Measurements from ENCODE around the gene GRIK5.
"Not testable (repeated sequence)": the region's sequence is repeated elsewhere in the genome, so short reads cannot be mapped to it uniquely, and the experiment has no call there.

Gene GRIK5

GRCh38 chr19:42051166-42052115, 18.6 kb downstream of the GRIK5 start:
- Histone ChIP-seq H3K36me3 (ENCODE audit: insufficient read depth, insufficient read length, low read length) (peaks cover 37% of the 10 kb centered on the region), H3K27me3 (ENCODE audit: insufficient read depth, insufficient read length) (no peaks in the 10 kb centered on the region), H3K4me1 (ENCODE audit: insufficient read depth, insufficient read length) (peaks cover 3% of the 10 kb centered on the region), H3K9ac (ENCODE audit: insufficient read length, low read depth) (no peak overlapping the region), H3K4me3 (ENCODE audit: insufficient read length, low read depth) (no peak overlapping the region), H3K9me3 (ENCODE audit: insufficient read depth, low read length) (no peaks in the 10 kb centered on the region)
- TF ChIP-seq YY1 (IDR thresholded peaks at IDR 0.05; ENCODE audit: insufficient read depth, insufficient read length), result no peak
- TF ChIP-seq SUZ12 (IDR thresholded peaks at IDR 0.05; ENCODE audit: extremely low read depth, insufficient read depth, insufficient read length), result no peak
- TF ChIP-seq ZNF274 (IDR thresholded peaks at IDR 0.05; ENCODE audit: low read depth, low read length), result no peak
- no peak for DNase-seq (ENCODE audit: low read depth, low spot score)

GRCh38 chr19:42048992-42049391, 21.0 kb downstream of the GRIK5 start:
- no peaks in the 10 kb centered on the region for H3K9me3 ChIP-seq (ENCODE audit: insufficient read depth, low read length)
- no peak overlapping the region for H3K9ac ChIP-seq (ENCODE audit: insufficient read length, low read depth)
- TF ChIP-seq ZNF274 (IDR thresholded peaks at IDR 0.05; ENCODE audit: low read depth, low read length) (no peak), SUZ12 (IDR thresholded peaks at IDR 0.05; ENCODE audit: extremely low read depth, insufficient read depth, insufficient read length) (no peak), YY1 (IDR thresholded peaks at IDR 0.05; ENCODE audit: insufficient read depth, insufficient read length) (no peak)
- no peak overlapping the region for H3K4me3 ChIP-seq (ENCODE audit: insufficient read length, low read depth)
- no peaks in the 10 kb centered on the region for H3K27me3 ChIP-seq (ENCODE audit: insufficient read depth, insufficient read length)
- peaks cover 3% of the 10 kb centered on the region for H3K4me1 ChIP-seq (ENCODE audit: insufficient read depth, insufficient read length)
- H3K36me3 ChIP-seq (ENCODE audit: insufficient read depth, insufficient read length, low read length), result peaks cover 22% of the 10 kb centered on the region
- DNase-seq (ENCODE audit: low read depth, low spot score), result no peak

- no peak for DNase-seq (ENCODE audit: low read depth, low spot score)
- H3K9me3 ChIP-seq (ENCODE audit: insufficient read depth, low read length), result no peaks in the 10 kb centered on the region
These were observed 24.4 kb downstream of the GRIK5 start for GRCh38 chr19:42045575-42045974.

GRCh38 chr19:42042455-42043170, 27.4 kb downstream of the GRIK5 start:
- Histone ChIP-seq H3K27me3 (ENCODE audit: insufficient read depth, insufficient read length) (no peaks in the 10 kb centered on the region), H3K4me1 (ENCODE audit: insufficient read depth, insufficient read length) (no peaks in the 10 kb centered on the region), H3K4me3 (ENCODE audit: insufficient read length, low read depth) (no peak overlapping the region), H3K9ac (ENCODE audit: insufficient read length, low read depth) (no peak overlapping the region), H3K9me3 (ENCODE audit: insufficient read depth, low read length) (no peaks in the 10 kb centered on the region), H3K36me3 (ENCODE audit: insufficient read depth, insufficient read length, low read length) (peaks cover 25% of the 10 kb centered on the region)
- no peak for DNase-seq (ENCODE audit: low read depth, low spot score)
- TF ChIP-seq ZNF274 (IDR thresholded peaks at IDR 0.05; ENCODE audit: low read depth, low read length) (no peak), SUZ12 (IDR thresholded peaks at IDR 0.05; ENCODE audit: extremely low read depth, insufficient read depth, insufficient read length) (no peak), YY1 (IDR thresholded peaks at IDR 0.05; ENCODE audit: insufficient read depth, insufficient read length) (no peak)

More at GRCh38 chr19:42045575-42045974, 24.4 kb downstream of the GRIK5 start:
- Histone ChIP-seq H3K4me3 (ENCODE audit: insufficient read length, low read depth) (no peak overlapping the region), H3K36me3 (ENCODE audit: insufficient read depth, insufficient read length, low read length) (peaks cover 15% of the 10 kb centered on the region), H3K4me1 (ENCODE audit: insufficient read depth, insufficient read length) (no peaks in the 10 kb centered on the region), H3K27me3 (ENCODE audit: insufficient read depth, insufficient read length) (no peaks in the 10 kb centered on the region), H3K9ac (ENCODE audit: insufficient read length, low read depth) (no peak overlapping the region)
- TF ChIP-seq YY1 (IDR thresholded peaks at IDR 0.05; ENCODE audit: insufficient read depth, insufficient read length) (no peak), SUZ12 (IDR thresholded peaks at IDR 0.05; ENCODE audit: extremely low read depth, insufficient read depth, insufficient read length) (no peak), ZNF274 (IDR thresholded peaks at IDR 0.05; ENCODE audit: low read depth, low read length) (no peak)

GRCh38 chr19:42040491-42040890, 29.5 kb downstream of the GRIK5 start:
- H3K4me1 ChIP-seq (ENCODE audit: insufficient read depth, insufficient read length); H3K4me3 ChIP-seq (ENCODE audit: insufficient read length, low read depth); H3K27me3 ChIP-seq (ENCODE audit: insufficient read depth, insufficient read length); DNase-seq (ENCODE audit: low read depth, low spot score); H3K9me3 ChIP-seq (ENCODE audit: insufficient read depth, low read length); H3K9ac ChIP-seq (ENCODE audit: insufficient read length, low read depth): not testable (repeated sequence)
- peaks cover 25% of the 10 kb centered on the region for H3K36me3 ChIP-seq (ENCODE audit: insufficient read depth, insufficient read length, low read length)

DNA sequence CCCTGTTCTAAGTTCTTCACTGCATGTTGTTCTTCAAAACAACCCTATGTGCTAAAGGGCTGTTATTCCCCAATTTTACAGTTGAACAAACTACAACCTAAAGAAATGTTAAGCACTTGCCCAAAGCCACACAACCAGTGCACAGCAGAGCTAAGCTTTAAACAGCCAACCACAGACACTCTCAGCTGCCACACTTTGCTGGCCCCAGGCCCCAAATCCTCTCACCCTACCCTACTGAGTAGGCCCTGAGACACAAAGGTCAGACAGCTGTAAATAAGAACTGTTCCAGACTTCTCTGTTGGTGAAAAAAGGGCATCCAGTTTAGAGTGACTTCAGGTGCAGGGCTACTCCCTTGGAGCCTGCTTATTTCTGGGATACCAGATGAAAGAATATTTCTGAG, 30.0 kb downstream of the GRIK5 start:
- no peak overlapping the region for H3K4me3 ChIP-seq (ENCODE audit: insufficient read length, low read depth)
- no peaks in the 10 kb centered on the region for H3K4me1 ChIP-seq (ENCODE audit: insufficient read depth, insufficient read length)
- DNase-seq (ENCODE audit: low read depth, low spot score), result no peak
- TF ChIP-seq ZNF274 (IDR thresholded peaks at IDR 0.05; ENCODE audit: low read depth, low read length) (no peak), YY1 (IDR thresholded peaks at IDR 0.05; ENCODE audit: insufficient read depth, insufficient read length) (no peak), SUZ12 (IDR thresholded peaks at IDR 0.05; ENCODE audit: extremely low read depth, insufficient read depth, insufficient read length) (no peak)
- H3K9ac ChIP-seq (ENCODE audit: insufficient read length, low read depth), result no peak overlapping the region
- H3K36me3 ChIP-seq (ENCODE audit: insufficient read depth, insufficient read length, low read length), result peaks cover 25% of the 10 kb centered on the region
- no peaks in the 10 kb centered on the region for H3K9me3 ChIP-seq (ENCODE audit: insufficient read depth, low read length)
- H3K27me3 ChIP-seq (ENCODE audit: insufficient read depth, insufficient read length), result no peaks in the 10 kb centered on the region

DNA sequence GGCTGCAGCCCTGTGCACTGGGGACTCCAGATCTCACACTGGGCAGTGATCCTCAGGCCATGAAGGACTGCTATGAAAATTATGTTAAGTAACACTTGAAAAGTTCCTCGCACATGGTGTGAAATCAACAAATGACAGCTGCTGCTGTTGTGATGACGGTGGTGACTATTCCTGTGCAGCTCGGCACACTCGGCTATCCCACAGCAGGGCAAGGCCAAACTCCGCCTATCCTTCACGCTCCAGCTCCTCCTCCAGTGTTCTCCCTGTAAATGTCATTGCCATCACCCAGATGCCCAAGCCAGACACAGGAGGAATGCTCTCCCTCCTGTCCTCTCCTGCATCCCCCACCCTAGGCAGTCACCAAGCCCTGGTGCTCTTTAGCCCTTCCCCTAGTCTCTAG, 31.3 kb downstream of the GRIK5 start:
- no peak for DNase-seq (ENCODE audit: low read depth, low spot score)
- no peaks in the 10 kb centered on the region for H3K4me1 ChIP-seq (ENCODE audit: insufficient read depth, insufficient read length)
- TF ChIP-seq YY1 (IDR thresholded peaks at IDR 0.05; ENCODE audit: insufficient read depth, insufficient read length) (no peak), SUZ12 (IDR thresholded peaks at IDR 0.05; ENCODE audit: extremely low read depth, insufficient read depth, insufficient read length) (no peak), ZNF274 (IDR thresholded peaks at IDR 0.05; ENCODE audit: low read depth, low read length) (no peak)
- H3K9me3 ChIP-seq (ENCODE audit: insufficient read depth, low read length), result no peaks in the 10 kb centered on the region
- H3K36me3 ChIP-seq (ENCODE audit: insufficient read depth, insufficient read length, low read length), result peaks cover 25% of the 10 kb centered on the region
- H3K4me3 ChIP-seq (ENCODE audit: insufficient read length, low read depth), result no peak overlapping the region
- no peak overlapping the region for H3K9ac ChIP-seq (ENCODE audit: insufficient read length, low read depth)
- H3K27me3 ChIP-seq (ENCODE audit: insufficient read depth, insufficient read length), result no peaks in the 10 kb centered on the region

Measured in NT2/D1 (cell line).